Upper lobe of right lung (tissue), 1 donor: ENCODE measurements around the gene SLC12A4. TPM values are rescaled to one million over a fixed set of nuclear protein-coding genes. Genes with fewer than 3 reads are reported as not detected.
"Not testable (repeated sequence)": the region's sequence is repeated elsewhere in the genome, so short reads cannot be mapped to it uniquely, and the experiment has no call there.

Experiments used
- ATAC-seq: fragments of 200-7000 bp; cut with Tn5 transposase; one replicate; pipeline ENCODE4 v1.9.1; 2020; ENCODE audit warnings: mild to moderate bottlenecking, moderate library complexity
- DNase-seq: peaks from one replicate; pipeline ENCODE4 v3.0.0-alpha.2; 2020
- H3K27ac ChIP-seq: fragments of 200-600 bp; one replicate; pipeline ENCODE4 v1.8.0; 2022
- H3K27me3 ChIP-seq: fragments of 200-600 bp; one replicate; pipeline ENCODE4 v1.8.0; 2022; ENCODE audit warnings: mild to moderate bottlenecking
- H3K36me3 ChIP-seq: fragments of 200-600 bp; one replicate; pipeline ENCODE4 v1.8.0; 2022
- H3K4me1 ChIP-seq: fragments of 200-600 bp; one replicate; pipeline ENCODE4 v1.8.0; 2022
- H3K4me3 ChIP-seq: fragments of 200-600 bp; one replicate; pipeline ENCODE4 v1.8.0; 2022; ENCODE audit warnings: mild to moderate bottlenecking
- H3K9me3 ChIP-seq: fragments of 200-600 bp; one replicate; pipeline ENCODE4 v1.8.0; 2022
- CTCF ChIP-seq: fragments of 200-600 bp; IDR thresholded peaks from one replicate; pipeline ENCODE4 v1.8.0; 2022; ENCODE audit warnings: antibody characterized with exemption
- intact Hi-C: fragments of 100-400 bp; cut with DNase I; formaldehyde crosslinking; loops from one replicate; pipeline ENCODE4 v1.11.0; 2022
- total RNA-seq: library from RNA; stranded (reverse); fragmentation: NEBNext Ultra II Directional; extraction: Animal tissue kit (Norgen Biotek cat#: 25700); gene quantifications from one replicate; pipeline ENCODE4 v1.2.1, GENCODE V29; 2021
- donor health status: DM: no; HTN: yes; CAD: no; lungs with severe emphysema.

Gene SLC12A4
- total RNA-seq, 1 donor from 2014 or later = 102 TPM

DNA sequence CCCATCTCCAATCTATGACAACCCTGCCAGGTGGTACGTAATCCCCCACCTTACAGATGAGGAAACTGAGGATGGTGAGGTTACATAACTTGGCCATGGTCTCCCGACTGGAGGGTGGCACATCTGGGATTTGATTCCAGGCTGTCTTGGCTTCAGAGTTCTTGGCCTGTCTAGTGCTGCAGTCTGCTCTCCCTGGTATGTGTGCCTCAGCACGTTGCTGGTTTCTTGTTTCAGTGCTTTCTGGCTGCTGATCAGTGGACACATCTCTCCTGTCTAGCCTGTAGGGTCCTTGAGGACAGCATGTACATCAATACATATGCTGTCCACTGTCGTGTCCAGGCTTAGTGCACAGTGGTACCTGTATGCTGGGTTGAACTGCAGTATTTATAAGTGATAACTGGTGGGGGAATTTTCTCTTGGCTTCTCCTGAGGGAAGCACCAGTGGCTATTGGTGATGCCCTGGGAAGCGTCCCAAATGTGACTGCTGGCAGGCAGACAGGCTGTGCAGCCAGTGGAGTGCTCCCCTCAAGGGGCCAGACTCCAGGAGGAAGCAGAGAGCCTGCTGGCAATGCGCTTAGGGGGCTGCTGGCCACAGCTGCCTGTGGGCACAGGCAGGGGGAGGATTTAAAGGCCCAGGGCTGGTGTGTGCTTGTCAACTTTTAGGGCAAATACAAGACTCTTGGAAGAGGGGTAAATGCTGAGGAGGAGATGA is 51.1 kb downstream of the SLC12A4 start:
- no peak for DNase-seq
- intact Hi-C loops = no loop called here
- peak; percentile 40 for ATAC-seq
- peaks cover 25% of the 10 kb centered on the region for H3K4me1 ChIP-seq
- H3K9me3 ChIP-seq = no peaks in the 10 kb centered on the region
- H3K4me3 ChIP-seq = no peak overlapping the region
- no peak for TF ChIP-seq CTCF
- H3K36me3 ChIP-seq = no peaks in the 10 kb centered on the region
- H3K27me3 ChIP-seq = no peaks in the 10 kb centered on the region
- no peak overlapping the region for H3K27ac ChIP-seq

DNA sequence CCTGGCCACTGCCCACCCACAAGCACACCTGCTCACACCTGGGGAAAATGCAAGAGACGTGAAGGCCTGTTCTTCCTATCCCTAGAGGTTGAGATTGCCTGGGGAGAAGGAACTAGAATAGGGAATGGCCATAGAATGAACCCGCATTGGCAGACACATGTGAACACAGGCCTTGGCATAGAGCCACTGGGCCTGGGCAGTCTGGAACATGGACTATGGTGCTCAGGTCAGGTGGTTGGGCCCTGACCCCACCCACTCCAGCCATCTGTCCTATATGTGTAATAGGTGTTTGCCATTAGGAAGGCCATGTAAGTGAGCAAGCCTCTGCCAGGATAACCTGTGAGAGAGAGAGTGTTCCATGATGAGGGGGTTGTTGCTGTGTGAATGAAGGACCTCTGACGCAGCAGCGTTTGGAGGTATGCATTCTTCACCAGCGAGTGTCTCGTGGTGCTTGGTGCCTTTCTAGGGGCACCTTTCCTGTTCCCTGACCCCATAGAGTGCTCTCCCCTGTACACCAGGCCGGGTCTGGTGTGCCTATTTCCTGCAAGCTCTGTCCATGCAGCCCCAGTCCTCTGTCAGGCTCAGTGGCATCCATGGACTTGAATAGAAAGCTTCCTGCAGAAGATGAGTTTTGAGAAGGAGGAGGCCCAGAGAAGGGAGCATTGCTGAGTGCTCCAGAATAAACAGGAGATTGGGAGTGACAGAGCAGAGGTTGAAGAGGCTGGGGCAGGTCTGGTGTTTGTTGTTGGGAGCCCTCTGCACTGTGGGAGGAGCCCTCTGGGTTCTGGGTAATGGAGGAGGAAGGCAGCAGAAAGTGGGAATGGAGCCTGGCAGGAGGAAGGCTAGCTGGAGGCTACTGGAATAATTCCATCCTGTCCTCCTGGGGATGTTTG is 52.4 kb downstream of the SLC12A4 start:
- peak; percentile 22 for ATAC-seq
- Histone ChIP-seq H3K27me3 (no peaks in the 10 kb centered on the region), H3K36me3 (peaks cover 5% of the 10 kb centered on the region), H3K4me3 (no peak overlapping the region), H3K4me1 (peaks cover 25% of the 10 kb centered on the region), H3K27ac (no peak overlapping the region), H3K9me3 (no peaks in the 10 kb centered on the region)
- TF ChIP-seq CTCF = no peak
- intact Hi-C loops = no loop called here
- no peak for DNase-seq

DNA sequence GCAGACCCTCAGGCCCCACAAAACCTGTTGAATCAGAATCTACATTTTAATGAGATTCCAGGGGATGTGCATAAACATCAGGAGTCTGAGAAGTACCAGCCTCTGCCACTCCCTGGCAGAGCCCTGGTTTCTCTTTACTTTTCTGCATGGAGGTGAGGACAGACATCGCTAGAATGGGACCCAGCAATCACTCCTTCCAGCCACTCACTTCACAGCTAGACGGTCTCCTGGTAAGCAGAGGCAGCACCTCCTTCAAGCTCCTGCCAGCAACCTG is 53.0 kb downstream of the SLC12A4 start:
- DNase-seq, H3K27me3 ChIP-seq, H3K4me3 ChIP-seq, H3K27ac ChIP-seq, H3K9me3 ChIP-seq, ATAC-seq, intact Hi-C loops: not testable (repeated sequence)
- H3K4me1 ChIP-seq = peaks cover 25% of the 10 kb centered on the region
- peaks cover 12% of the 10 kb centered on the region for H3K36me3 ChIP-seq

- ATAC-seq (no peak), DNase-seq (no peak)
- intact Hi-C loops = no loop called here
- no peak for TF ChIP-seq CTCF
- H3K4me1 ChIP-seq = peaks cover 25% of the 10 kb centered on the region
- H3K9me3 ChIP-seq = no peaks in the 10 kb centered on the region
- peaks cover 17% of the 10 kb centered on the region for H3K36me3 ChIP-seq
- H3K4me3 ChIP-seq = no peak overlapping the region
- no peaks in the 10 kb centered on the region for H3K27me3 ChIP-seq
- H3K27ac ChIP-seq = no peak overlapping the region
Measured at GRCh38 chr16:67914758-67915495, 53.5 kb downstream of the SLC12A4 start.

- Histone ChIP-seq H3K36me3 (peaks cover 30% of the 10 kb centered on the region), H3K9me3 (no peaks in the 10 kb centered on the region), H3K27me3 (no peaks in the 10 kb centered on the region), H3K27ac (no peak overlapping the region), H3K4me1 (no peaks in the 10 kb centered on the region), H3K4me3 (no peak overlapping the region)
- DNase-seq = no peak
- intact Hi-C loops = no loop called here
- no peak for ATAC-seq
- no peak for TF ChIP-seq CTCF
Measured at GRCh38 chr16:67910158-67910557, 58.3 kb downstream of the SLC12A4 start.
